H1 (cell line): ENCODE measurements around the gene ANXA8. TPM values are rescaled to one million over a fixed set of nuclear protein-coding genes. Genes with fewer than 3 reads are reported as not detected.

Experiments
- BACH1 ChIP-seq: IDR thresholded peaks from 2 replicates; pipeline ENCODE4 v1.6.1; 2012; ENCODE audit warnings: low read length, improper control_type of control experiment
- BRCA1 ChIP-seq: IDR thresholded peaks from 2 replicates; pipeline ENCODE4 v1.6.1; 2012; ENCODE audit warnings: low read depth, low read length, improper control_type of control experiment
- CBX8 ChIP-seq: fragments of 300-800, 300-1000 bp; sonication (generic); IDR thresholded peaks from 2 replicates; pipeline ENCODE4 v1.7.1; 2016; ENCODE audit warnings: low read depth, low read length, borderline replicate concordance
- EGR1 ChIP-seq: IDR thresholded peaks from 2 replicates; pipeline ENCODE4 v1.6.1; 2011; ENCODE audit warnings: low read depth, low read length, borderline replicate concordance
- RBBP5 ChIP-seq: IDR thresholded peaks from 2 replicates; pipeline ENCODE4 v1.7.1; 2012; ENCODE audit warnings: low read depth, mild to moderate bottlenecking, inconsistent platforms, low read length, moderate library complexity, borderline replicate concordance
- polyA plus RNA-seq, 7 experiments: library from polyadenylated mRNA; depleted of rRNA in 3 of 7; stranded (reverse) in 5 of 7; unstranded in 2 of 7; fragments of >200 nt in 5 of 7; fragments of 200-250 nt in 2 of 7; gene quantifications; 1 replicate in 5 of 7; 2 replicates in 1 of 7; 4 replicates in 1 of 7; pipeline versions ENCODE4 v1.2.1 to v1.2.3, GENCODE V29; 2011 to 2013; ENCODE audit warnings: missing spikeins in 2 of 7, mixed read lengths in 2 of 7
- total RNA-seq: library from RNA; stranded (reverse); fragmentation: NEBNext Ultra II Directional; extraction: Animal tissue kit (Norgen Biotek cat#: 25700); gene quantifications from 2 replicates; pipeline ENCODE4 v1.2.1, GENCODE V29; 2021

Gene ANXA8
- total and polyA plus RNA-seq, 2 of the 8 experiments (the other 6 are each of a cell fraction or from before 2014, with no cell fraction given): 0.15 TPM; not detected in 1

- TF ChIP-seq RBBP5 (no peak), EGR1 (no peak), CBX8 (no peak), BRCA1 (no peak), BACH1 (no peak)
These were observed 26.4 kb downstream of the ANXA8 start (continued) for GRCh38 chr10:47457528-47457820.
